HTERT RPE-1 (cell line): Measurements from ENCODE around the gene ASB4.

Experiments used
- in situ Hi-C: fragments of 300-500 bp; cut with MboI; formaldehyde crosslinking; loops from 4 replicates; pipeline ENCODE4 v1.14.3; 2020; ENCODE audit warnings: low sequenced_read_pairs

Gene ASB4

DNA sequence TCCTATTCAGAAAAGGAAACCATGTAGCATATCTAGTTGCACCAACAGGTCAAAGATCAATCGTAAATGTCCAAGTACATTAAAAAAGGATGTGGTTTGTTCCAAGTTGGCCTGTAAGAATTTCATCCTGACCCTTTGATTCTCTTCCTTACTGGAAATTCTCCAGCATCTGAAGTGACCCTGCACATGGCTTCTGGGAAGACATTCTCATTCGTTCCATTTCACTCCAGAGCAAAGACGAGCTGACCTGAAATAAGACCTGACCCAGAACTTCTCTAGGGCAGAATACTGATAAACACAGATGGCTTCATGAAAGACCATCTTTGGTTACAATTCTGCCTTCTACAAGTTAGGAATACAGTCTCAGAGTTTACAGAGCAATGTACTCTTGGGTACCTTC, 39.8 kb downstream of the ASB4 start:
- in situ Hi-C loops, result no loop called here

DNA sequence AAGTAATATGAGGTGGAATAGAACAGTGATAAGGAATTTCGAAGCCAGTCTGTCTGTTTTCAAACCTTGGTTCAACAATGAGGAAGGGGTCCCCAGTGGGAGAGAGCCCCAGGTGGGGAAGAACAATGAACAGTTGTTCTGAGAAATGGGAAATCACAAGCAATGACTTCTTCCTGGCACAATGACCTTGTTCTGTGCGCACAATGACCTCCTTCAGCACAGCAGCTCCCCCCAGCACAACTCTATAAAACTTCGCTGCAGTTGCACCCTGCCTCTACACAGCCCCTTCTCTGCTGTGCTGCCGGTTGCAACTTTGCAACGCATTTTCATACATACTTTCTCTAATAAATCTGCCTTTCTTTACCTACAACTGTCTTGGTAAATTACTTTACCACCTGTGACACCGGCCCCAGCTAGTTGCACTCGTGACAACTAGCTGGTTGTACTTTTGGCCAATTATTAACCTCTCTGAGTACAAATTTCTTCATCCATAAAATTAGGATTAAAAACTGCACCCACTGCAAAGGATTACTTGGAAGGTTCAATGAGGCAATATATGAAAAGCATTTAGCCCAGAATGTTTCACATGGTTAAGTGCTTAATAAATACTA, 40.5 kb downstream of the ASB4 start:
- in situ Hi-C loops, result no loop called here

- in situ Hi-C loops, result no loop called here
Observed at GRCh38 chr7:95527033-95527775, 41.5 kb downstream of the ASB4 start.

GRCh38 chr7:95527776-95528250, 42.1 kb downstream of the ASB4 start:
- in situ Hi-C loops, result no loop called here

- in situ Hi-C loops, result no loop called here
Observed at GRCh38 chr7:95529701-95530100, 44.0 kb downstream of the ASB4 start.

DNA sequence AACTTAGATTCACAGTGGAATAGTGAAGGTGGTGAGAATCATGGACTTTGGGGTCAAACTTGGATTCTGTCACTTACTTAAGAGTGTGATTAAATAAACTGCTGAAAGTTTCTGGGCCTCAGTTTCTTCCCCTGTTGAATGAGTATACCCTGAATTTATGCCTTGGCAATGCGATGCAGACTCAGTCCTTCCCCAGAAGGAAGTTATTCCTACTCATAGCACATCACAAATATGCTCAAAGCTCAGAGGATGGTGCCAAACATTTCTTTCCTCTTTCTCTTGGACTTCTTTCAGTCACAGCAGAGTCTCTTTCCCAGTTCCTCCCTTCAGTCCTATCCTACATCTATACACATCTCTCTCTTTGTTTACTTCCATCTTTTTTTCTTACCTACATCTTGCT, 45.1 kb downstream of the ASB4 start:
- in situ Hi-C loops, result no loop called here

DNA sequence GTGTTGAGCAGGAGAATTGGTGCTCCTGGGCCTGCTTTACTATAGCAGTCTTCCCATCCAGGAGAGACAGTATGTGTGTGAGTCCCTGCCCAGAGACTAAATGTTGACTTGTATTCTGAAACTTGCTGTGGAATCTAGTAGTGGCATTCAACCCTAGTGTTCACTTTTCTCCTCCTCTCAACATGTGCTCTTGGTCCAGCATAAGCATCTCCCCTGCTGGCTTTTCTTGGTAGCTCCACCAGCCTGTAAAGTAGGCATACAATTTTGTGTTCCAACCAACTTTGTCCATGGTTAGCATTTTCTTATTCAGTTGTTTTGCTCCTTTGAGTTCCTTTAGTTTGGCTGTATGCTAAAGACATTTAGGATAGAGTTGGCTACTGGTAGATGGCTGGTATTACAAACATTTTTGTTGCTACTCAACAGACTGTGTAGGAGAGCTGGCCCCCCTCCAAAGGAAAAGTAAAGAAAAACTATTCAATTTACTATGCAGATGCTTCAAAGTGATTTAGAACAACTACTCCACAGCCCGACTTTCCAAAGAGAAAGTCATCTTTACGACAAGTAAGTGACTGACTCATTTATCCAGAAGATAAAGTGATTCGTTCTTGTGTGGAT, 46.0 kb downstream of the ASB4 start:
- in situ Hi-C loops, result no loop called here

DNA sequence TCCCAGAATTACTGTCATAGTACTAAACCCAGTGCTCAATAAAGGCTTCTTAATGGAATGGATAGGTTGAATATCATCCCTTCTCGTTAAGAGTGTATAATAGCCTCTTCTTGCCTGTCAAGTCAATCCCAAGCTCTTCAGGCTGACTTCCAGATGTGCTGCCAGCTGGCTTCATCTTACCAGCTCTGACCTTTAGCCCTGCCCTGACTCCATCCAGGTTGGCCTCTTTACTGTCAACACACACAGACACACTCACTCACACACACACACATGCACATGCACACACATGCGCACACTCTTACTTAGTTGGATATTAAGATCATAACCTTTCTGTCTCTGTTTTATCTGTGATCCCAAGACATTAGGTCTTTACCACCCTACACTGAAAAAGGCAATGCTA, 49.1 kb downstream of the ASB4 start:
- in situ Hi-C loops, result no loop called here

- in situ Hi-C loops, result no loop called here
Observed at GRCh38 chr7:95535662-95536061, 49.9 kb downstream of the ASB4 start.

DNA sequence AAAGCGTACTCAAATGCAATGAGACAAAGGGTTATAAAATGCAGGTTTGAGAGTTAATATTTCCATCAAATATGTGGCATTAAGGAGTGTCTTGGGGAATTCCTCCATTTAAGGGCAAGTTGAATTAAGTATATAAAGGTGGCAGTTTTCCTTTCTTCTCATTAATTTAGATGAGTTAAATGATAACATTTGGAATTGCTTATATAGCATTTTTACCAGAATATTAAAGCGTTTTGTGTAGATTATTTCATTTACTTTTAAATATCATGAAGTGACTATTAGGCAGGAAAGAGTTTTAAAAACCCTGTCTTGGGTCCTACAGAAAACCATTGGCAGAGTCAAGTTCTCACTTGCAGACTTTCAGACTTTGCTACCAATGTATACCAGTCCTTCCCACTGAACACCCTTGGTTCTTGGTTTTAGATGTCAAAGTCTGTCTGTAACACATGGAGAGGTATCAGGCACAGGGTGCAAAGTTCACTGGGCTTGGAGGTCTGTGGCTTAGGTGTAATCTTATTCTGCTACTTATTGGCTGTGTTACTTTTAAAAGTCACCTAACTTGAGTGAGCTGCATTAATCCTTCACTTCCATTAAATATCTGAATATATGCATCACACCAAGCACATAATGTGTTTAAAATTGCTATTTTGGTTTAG, 51.0 kb downstream of the ASB4 start:
- in situ Hi-C loops, result no loop called here

DNA sequence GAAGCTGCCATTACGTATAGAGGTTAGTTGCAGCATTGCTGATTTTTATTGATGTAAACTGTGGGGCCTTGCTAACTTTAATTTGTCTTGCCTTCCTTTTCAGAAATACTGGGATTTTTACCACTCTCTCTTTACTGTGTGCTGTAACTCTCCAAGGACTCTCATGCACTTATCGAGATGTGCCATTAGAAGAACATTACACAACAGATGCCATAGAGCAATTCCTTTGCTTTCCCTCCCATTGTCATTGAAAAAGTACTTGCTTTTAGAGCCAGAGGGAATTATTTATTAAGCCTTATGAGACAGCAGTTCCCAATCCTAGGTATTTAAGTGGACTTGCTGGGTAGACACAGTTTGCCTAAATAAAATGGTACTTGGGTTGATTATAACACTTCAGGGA, 51.7 kb downstream of the ASB4 start:
- in situ Hi-C loops, result no loop called here

- in situ Hi-C loops, result no loop called here
Observed at GRCh38 chr7:95539426-95539825, 53.7 kb downstream of the ASB4 start.

DNA sequence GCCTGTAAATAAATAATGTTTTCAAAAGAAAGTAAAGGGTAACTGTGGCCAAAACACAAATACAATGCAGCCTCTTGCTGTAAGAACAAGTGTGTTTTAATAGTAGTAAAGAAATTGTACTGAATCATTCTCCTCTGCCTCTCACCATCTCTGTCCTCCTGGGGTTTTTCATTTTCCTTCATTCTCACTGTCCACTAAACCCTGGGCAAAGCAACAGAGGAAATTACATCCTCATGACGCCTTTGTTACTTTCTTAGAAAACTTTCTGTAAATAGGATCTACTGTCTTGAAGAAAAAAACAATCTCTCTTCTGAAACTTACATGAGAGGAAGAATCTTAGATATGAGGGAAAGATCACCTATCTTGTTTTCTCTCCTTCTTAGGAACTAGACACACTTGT, 54.6 kb downstream of the ASB4 start:
- in situ Hi-C loops, result no loop called here

DNA sequence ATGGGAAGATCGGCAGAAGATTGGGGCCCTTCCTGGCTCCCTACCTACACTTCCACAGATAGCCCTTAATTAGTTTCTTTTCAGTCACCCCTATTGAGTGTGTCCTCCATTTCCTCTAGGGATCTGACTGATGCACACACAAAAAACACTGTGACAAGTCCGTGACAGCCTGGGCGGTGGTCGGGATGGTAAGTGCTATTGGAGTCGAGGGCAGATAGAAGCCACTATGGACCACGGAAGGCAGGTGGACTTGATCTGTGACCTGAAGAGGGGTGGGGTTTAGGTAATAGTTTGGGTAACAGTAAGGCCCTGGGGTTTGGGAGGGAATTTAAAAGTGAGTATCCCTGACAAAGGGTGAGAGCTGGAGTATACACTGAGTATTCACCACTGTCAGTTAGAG, 57.6 kb downstream of the ASB4 start:
- in situ Hi-C loops, result no loop called here

GRCh38 chr7:95544171-95544570, 58.4 kb downstream of the ASB4 start:
- in situ Hi-C loops, result no loop called here

GRCh38 chr7:95545007-95545615, 59.4 kb downstream of the ASB4 start:
- in situ Hi-C loops, result no loop called here

GRCh38 chr7:95545673-95546072, 59.9 kb downstream of the ASB4 start:
- in situ Hi-C loops, result no loop called here

DNA sequence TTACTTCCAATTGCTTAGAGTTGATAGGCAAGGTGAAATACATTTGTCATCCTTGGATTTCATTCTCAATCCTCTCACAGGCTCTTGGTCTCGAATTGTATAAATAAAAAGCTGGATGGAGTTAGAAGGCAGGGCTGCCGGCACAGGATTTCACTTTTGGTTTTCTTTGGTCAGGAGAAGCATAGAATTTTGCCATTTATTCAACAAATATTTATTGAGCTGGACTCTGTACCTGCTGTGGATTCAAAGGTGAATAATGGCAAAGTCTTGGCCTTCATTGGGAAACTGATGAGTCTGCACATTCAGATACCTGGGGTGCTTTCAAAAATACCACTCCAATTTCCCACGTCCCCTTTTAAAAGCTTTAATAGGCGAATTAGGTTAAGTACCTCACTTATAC, 60.9 kb downstream of the ASB4 start:
- in situ Hi-C loops, result no loop called here

DNA sequence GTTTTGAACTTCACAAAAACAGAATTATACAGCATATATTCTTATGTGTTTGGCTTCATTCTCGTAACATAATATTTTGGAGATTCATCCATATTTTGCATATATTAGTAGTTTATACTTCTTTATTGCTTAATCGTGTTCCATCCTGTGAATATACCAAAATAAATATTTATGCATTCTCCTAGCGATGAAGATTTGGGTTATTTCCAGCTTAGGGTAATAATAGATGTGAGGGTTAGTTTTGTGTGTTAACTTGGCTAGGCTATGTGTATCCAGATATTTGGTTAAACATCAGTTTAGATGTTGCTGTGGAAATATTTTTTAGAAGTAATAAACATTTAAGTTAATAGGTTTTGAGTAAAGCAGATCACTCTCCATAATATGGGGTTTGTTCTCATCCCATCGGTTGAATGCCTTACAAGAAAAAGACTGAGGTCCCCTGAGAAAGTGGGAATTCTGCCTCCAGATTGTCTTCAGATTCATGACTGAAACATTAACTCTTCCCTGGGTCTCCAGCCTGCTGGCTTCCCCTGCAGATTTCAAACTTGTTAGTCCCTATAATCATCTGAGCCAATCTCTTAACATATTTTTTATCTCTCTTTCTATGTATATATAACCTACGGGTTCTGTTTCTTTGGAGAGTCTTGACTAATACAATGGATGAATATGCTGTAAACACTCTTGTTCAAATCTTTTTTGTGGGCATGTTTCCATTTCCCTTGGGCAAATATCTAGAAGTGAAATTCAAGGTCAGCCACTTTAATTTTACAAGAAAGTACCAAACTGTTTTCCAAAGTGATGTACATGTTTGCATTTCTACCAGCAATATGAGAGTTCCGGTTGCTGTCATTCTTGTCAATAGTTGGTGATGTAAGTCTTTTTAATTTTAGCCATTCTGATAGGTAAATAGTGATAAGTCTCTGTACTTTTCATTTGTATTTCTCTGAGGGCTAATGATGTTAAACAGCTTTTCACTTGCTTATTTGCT, 61.9 kb downstream of the ASB4 start:
- in situ Hi-C loops, result no loop called here
